AML-193 (cell line): Measurements from ENCODE around the gene DYRK1B.
"Not testable (repeated sequence)": the region's sequence is repeated elsewhere in the genome, so short reads cannot be mapped to it uniquely, and the experiment has no call there.

Source experiments
- DNase-seq, 2 experiments: peaks; one replicate each; lab custom pipeline; 2025; lab: John Stamatoyannopoulos, UW

DYRK1B gene

DNA sequence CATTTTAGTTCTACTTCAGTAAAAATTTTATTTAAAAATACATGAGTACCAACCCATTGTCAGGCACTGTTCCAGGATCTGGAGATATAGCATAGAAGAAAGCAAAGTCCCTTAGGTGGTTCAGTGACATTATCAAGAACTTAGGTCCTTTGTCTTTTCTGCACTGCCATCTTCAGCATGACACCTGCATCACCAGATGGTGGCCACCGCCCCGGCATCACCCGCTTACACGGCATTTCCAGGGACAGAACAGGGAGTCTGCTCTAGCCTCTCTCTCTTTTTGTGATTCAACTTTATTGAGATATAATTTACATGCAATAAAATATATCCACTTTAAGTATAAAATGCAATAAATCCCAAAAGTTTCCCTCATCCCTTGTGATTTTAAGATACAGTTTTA, 23.5 kb downstream of the DYRK1B start:
- no peak for DNase-seq

DNA sequence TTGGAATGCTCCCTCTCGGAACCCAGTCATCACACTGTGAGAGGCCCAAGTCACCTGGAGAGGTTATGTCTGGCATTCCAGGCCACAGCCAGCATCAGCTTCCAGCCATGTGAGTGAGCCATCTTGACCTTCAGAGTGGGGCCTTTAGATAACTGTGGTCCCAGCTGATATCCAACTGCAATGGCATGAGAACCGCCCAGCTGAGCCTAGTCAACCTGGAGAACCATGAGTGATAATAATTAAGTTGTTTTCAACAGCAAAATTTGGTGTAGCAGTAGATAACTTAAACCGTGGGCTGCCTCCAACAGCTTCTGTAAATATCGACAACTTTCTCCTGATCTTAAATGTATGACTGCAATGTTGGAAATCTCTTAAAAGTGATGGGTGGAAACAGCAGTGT, 24.6 kb downstream of the DYRK1B start:
- no peak for DNase-seq

GRCh38 chr19:39808688-39809087, 25.3 kb downstream of the DYRK1B start:
- not testable (repeated sequence) for DNase-seq

GRCh38 chr19:39807846-39808364, 26.1 kb downstream of the DYRK1B start:
- no peak for DNase-seq

- DNase-seq = no peak
Observed at GRCh38 chr19:39805104-39805503, 28.9 kb downstream of the DYRK1B start.

DNA sequence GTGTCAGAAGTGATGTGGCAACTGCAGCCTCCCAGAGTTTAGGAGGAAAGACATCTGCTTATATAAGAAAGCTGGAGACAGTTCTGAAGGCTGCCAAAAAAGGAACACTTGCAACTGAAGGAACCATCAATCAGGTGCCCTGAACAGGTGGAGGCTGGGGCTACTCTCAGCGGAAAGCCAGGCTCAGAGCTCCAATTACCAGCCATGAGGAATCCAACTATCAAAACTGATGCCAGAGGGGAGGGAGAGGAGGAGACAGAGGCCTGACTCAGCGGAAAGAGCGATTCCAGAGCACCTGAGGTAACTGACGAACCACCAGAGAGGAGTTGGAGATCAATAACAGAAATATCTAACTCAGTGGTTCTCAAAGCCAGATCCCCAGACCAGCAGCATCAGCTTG, 31.0 kb downstream of the DYRK1B start:
- DNase-seq = no peak

DNA sequence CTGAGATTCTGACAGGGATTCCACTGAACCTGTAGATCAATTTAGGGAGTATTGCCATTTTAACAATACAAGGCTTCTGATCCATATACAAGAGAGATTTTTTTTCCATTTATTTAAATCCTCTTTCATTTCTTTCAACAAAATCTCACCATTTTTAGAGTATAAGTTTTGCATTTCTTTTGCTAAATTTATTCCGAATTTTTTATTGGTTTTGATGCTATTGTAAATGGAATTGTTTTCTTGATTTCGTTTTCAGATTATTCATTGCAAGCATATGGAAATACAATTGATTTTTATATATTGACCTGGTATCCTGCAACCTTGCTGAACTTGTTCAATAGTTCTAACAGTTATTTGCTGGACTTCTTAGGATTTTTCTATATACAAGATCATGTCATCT, 36.9 kb downstream of the DYRK1B start:
- no peak for DNase-seq

DNA sequence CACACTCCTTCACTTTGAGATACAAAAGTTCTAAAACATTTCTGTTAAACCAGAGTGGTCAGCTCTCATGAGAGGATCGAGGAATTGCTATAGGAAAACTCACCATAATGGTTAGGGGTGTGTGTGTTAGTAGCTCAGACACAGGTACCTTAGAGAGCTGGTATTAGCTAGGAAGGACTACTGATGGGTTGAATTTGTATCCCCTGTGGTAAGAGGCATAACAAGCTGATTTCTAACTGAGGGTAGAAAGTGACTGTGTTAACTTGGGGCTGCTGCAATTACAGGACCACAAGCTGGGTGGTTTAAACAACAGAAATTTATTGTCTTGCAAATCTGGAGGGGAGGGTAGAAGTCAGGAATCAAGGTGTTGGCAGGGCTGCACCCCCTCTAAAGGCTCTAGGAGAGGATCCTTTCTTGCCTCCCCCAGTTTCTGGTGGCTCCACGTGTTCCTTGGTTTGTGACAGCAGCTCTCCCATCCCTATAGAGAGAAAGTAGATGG, 37.9 kb downstream of the DYRK1B start:
- no peak for DNase-seq

DNA sequence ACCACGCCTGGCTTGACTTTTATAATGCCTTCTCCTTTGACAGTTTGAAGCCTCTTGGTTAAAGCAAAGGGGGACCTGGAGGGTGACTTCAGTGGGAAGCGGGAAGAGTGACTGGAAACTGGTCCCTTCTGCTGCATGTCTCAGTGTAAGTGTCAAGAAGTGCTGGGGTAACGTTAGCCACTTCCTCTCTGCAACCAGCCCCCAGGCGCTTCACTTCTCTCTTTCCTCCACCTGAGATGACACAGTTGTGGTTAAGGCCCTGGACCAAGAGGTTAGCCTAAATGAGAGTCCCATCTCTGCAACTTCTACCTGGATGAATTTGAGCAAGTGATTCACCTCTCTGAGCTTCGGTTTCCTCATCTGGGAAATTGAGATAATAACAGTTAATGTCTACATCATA, 39.0 kb downstream of the DYRK1B start:
- DNase-seq = peak; percentile 4 to 7

DNA sequence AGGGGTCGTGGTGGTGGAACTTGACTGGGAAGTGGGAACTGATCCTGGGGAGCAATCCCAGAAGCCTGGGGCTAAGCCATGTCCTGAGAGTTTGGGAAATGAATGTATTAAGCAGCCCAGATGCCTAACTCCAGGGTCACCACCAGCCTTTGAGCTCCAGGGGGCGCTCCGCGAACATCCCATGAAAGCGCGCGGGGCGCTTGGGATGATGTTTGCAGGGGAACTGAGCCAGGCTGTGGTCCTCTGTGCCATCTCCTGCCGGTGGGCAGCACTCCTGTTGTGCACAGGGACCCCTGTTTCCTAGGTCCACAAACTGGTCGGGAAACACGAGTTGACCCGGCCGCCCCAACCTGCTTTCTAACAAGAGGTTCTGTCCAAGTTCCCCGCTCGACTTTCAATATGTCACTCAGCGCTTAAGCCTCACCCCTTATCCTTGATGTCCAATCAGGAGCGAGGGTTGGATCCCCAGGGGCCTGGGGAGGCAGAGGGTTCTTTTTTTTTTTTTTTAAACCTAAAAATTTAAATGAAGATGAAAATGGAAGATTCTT, 40.9 kb downstream of the DYRK1B start:
- DNase-seq = peak; percentile 52 to 62

DNA sequence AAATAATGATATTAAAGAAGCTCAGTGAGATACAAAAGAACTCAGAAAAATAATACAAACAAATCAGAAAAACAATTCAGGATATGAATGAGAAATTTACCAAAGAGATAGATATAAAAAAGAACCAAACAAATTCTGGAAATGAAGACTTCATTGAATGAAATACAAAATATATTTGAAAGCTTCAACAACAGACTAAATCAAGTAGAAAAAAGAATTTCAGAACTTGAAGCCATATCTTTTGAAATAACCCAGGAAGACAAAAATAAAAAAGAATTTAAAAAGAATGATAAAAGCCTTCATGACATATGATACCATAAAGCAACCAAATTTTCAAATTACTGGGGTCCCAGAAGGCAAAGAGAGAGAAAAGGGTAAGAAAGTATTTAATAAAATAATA, 45.7 kb downstream of the DYRK1B start:
- no peak for DNase-seq

- no peak for DNase-seq
Observed at GRCh38 chr19:39780894-39781293, 53.1 kb downstream of the DYRK1B start.

- no peak for DNase-seq
Observed at GRCh38 chr19:39778763-39779162, 55.2 kb downstream of the DYRK1B start, which contains the start of gene LEUTX. Gene LEUTX, plus strand, starts transcription at chr19:39778854. Its CDS starts 67 bp downstream, at chr19:39778921.
